ENCODE data around the gene BLOC1S5.

- no peak for TF ChIP-seq CTCF (IDR thresholded peaks at IDR 0.05)
- peak; percentile 42; the same call in 1 of the 2 replicates for TF ChIP-seq POLR2AphosphoS5 (IDR thresholded peaks at IDR 0.05; ENCODE audit: low read depth, low read length)
- peak; percentile 87 for TF ChIP-seq TCF7L2 (IDR thresholded peaks at IDR 0.05; ENCODE audit: low read depth, low read length)
- no peak for TF ChIP-seq SIN3A (IDR thresholded peaks at IDR 0.05; ENCODE audit: borderline replicate concordance, insufficient read depth, low read depth, low read length)
Measured at GRCh38 chr6:7974938-7975763, 89.0 kb downstream of the BLOC1S5 start.
